SK-N-SH (cell line): Measurements from ENCODE around the gene TEK.

Source experiments
- CHD2 ChIP-seq: fragments of 150-350 bp; IDR thresholded peaks from 2 replicates; pipeline ENCODE4 v1.6.1; 2018; ENCODE audit warnings: low read length; ENCODE audit not compliant: partially characterized antibody
- FOSL2 ChIP-seq: IDR thresholded peaks from 2 replicates; pipeline ENCODE4 v1.4.0; 2012; ENCODE audit warnings: low read depth, mild to moderate bottlenecking, moderate library complexity, borderline replicate concordance
- NFIC ChIP-seq: IDR thresholded peaks from 2 replicates; pipeline ENCODE4 v1.4.0; 2012; ENCODE audit warnings: borderline replicate concordance
- RCOR1 ChIP-seq: fragments of 150-350 bp; IDR thresholded peaks from 2 replicates; pipeline ENCODE4 v1.6.1; 2017; ENCODE audit warnings: antibody characterized with exemption, low read length
- RFX5 ChIP-seq: IDR thresholded peaks from 2 replicates; pipeline ENCODE4 v1.6.1; 2012; ENCODE audit warnings: mild to moderate bottlenecking, improper control_type of control experiment, low read length
- TF ChIP-seq, protein P1 (sequence below): IDR thresholded peaks from 2 replicates; pipeline ENCODE4 v1.4.0; 2012; ENCODE audit warnings: low read depth, borderline replicate concordance
- TF ChIP-seq, protein P2 (sequence below): fragments of 200-600 bp; sonication (generic); IDR thresholded peaks from 2 replicates; pipeline ENCODE4 v1.6.1; 2017; ENCODE audit warnings: antibody characterized with exemption, mild to moderate bottlenecking, moderate library complexity

DNA sequence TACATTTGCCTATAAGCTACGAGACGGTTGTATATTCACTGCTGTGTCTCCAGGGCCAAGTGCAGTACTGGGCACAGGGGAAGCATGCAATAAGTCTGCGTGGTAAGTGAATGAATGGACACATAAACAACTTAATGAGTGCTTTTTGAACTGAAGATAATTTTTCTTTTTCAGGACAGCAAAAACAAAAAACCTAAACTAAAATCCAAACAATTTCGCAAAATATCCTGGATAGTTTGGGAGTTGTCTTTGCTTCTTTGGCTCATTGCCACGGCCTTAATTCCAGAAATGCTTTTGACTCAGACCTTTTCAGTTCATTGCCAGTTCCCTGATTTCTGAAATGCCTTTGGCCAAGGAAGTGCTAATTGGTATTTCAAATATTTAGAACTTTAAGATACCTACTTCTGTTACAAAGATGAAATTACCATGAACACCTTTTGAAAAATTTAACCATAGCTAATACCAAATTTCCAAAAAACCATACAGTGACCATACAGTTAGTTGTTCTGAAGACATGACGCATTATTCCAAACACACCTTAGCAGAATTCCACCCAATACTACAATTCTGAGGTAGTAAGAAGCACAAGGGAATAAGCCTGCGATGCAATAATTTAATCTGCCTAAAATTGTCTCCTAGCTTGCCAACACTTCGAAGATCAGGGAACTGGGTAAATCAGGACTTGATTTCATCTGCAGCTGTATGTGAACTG is 42.8 kb downstream of the TEK start:
- TF ChIP-seq, protein P1, sequence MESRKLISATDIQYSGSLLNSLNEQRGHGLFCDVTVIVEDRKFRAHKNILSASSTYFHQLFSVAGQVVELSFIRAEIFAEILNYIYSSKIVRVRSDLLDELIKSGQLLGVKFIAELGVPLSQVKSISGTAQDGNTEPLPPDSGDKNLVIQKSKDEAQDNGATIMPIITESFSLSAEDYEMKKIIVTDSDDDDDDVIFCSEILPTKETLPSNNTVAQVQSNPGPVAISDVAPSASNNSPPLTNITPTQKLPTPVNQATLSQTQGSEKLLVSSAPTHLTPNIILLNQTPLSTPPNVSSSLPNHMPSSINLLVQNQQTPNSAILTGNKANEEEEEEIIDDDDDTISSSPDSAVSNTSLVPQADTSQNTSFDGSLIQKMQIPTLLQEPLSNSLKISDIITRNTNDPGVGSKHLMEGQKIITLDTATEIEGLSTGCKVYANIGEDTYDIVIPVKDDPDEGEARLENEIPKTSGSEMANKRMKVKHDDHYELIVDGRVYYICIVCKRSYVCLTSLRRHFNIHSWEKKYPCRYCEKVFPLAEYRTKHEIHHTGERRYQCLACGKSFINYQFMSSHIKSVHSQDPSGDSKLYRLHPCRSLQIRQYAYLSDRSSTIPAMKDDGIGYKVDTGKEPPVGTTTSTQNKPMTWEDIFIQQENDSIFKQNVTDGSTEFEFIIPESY, result no peak
- no peak for TF ChIP-seq CHD2
- TF ChIP-seq, protein P2, sequence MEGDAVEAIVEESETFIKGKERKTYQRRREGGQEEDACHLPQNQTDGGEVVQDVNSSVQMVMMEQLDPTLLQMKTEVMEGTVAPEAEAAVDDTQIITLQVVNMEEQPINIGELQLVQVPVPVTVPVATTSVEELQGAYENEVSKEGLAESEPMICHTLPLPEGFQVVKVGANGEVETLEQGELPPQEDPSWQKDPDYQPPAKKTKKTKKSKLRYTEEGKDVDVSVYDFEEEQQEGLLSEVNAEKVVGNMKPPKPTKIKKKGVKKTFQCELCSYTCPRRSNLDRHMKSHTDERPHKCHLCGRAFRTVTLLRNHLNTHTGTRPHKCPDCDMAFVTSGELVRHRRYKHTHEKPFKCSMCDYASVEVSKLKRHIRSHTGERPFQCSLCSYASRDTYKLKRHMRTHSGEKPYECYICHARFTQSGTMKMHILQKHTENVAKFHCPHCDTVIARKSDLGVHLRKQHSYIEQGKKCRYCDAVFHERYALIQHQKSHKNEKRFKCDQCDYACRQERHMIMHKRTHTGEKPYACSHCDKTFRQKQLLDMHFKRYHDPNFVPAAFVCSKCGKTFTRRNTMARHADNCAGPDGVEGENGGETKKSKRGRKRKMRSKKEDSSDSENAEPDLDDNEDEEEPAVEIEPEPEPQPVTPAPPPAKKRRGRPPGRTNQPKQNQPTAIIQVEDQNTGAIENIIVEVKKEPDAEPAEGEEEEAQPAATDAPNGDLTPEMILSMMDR, result no peak
- TF ChIP-seq FOSL2, result no peak
- TF ChIP-seq NFIC, result peak; percentile 58; the same call in 1 of the 2 replicates
- TF ChIP-seq RCOR1, result no peak
- TF ChIP-seq RFX5, result no peak
